ENCODE measurements around the gene ELOA.
A peak's percentile ranks its signal among the peaks of the same experiment; 100 is the strongest.

Gene ELOA

GRCh38 chr1:23736437-23737134, 6.7 kb upstream of the ELOA start:
- in situ Hi-C loops (cut with HindIII; ENCODE audit: low sequenced_read_pairs), result no loop called here
- DNase-seq (ENCODE audit: low read depth), result no peak
- TF ChIP-seq CTCF (IDR thresholded peaks at IDR 0.05; ENCODE audit: low read depth, low read length, missing control alignments), result no peak
- H3K4me3 ChIP-seq (ENCODE audit: low read depth, low read length), result no peak overlapping the region

- DNase-seq (ENCODE audit: low read depth), result no peak
- TF ChIP-seq CTCF (IDR thresholded peaks at IDR 0.05; ENCODE audit: low read depth, low read length, missing control alignments), result no peak
- in situ Hi-C loops (cut with HindIII; ENCODE audit: low sequenced_read_pairs), result no loop called here
- H3K4me3 ChIP-seq (ENCODE audit: low read depth, low read length), result no peak overlapping the region
These were observed 1.7 kb upstream of the ELOA start for GRCh38 chr1:23741609-23742008.

- in situ Hi-C loops (cut with HindIII; ENCODE audit: low sequenced_read_pairs), result no loop called here
- TF ChIP-seq CTCF (IDR thresholded peaks at IDR 0.05; ENCODE audit: low read depth, low read length, missing control alignments), result no peak
- no peak for DNase-seq (ENCODE audit: low read depth)
- peak overlapping the region; percentile 77 for H3K4me3 ChIP-seq (ENCODE audit: low read depth, low read length)
These were observed 493 bp upstream of the ELOA start for GRCh38 chr1:23742670-23743286.

GRCh38 chr1:23745515-23745914, 2.2 kb downstream of the ELOA start:
- no peak overlapping the region for H3K4me3 ChIP-seq (ENCODE audit: low read depth, low read length)
- DNase-seq (ENCODE audit: low read depth), result no peak
- peak; percentile 41 for TF ChIP-seq CTCF (IDR thresholded peaks at IDR 0.05; ENCODE audit: low read depth, low read length, missing control alignments)
- in situ Hi-C loops (cut with HindIII; ENCODE audit: low sequenced_read_pairs), result no loop called here

GRCh38 chr1:23748016-23748415, 4.7 kb downstream of the ELOA start:
- in situ Hi-C loops (cut with HindIII; ENCODE audit: low sequenced_read_pairs), result no loop called here

More at GRCh38 chr1:23748016-23748415, 4.7 kb downstream of the ELOA start:
- no peak overlapping the region for H3K4me3 ChIP-seq (ENCODE audit: low read depth, low read length)
- no peak for DNase-seq (ENCODE audit: low read depth)
- TF ChIP-seq CTCF (IDR thresholded peaks at IDR 0.05; ENCODE audit: low read depth, low read length, missing control alignments), result no peak

All from astrocyte of the cerebellum (primary cell).